GM19035 (cell line): ENCODE data around the gene AP5M1.
"Not testable (repeated sequence)": the region's sequence is repeated elsewhere in the genome, so short reads cannot be mapped to it uniquely, and the experiment has no call there.

Source experiments
- ATAC-seq: cut with Tn5 transposase; IDR thresholded peaks from one replicate; pipeline ENCODE4 v1.9.1; 2021; ENCODE audit not compliant: unreplicated experiment

Gene AP5M1

GRCh38 chr14:57268161-57269069 lies at the start of gene AP5M1, which contains the start of gene EXOC5:
Gene AP5M1, plus strand, starts transcription at chr14:57268971. Its CDS starts 344 bp downstream, at chr14:57269315.
Gene EXOC5, minus strand, starts transcription at chr14:57268905. Its CDS starts 257 bp downstream, at chr14:57268648.
- ATAC-seq: peak; percentile 90

- no peak for ATAC-seq
Measured at GRCh38 chr14:57221931-57222330, 46.8 kb upstream of the AP5M1 start.

- ATAC-seq: no peak
Measured at GRCh38 chr14:57227083-57227482, 41.7 kb upstream of the AP5M1 start.

GRCh38 chr14:57228320-57228719 lies 40.5 kb upstream of the AP5M1 start:
- not testable (repeated sequence) for ATAC-seq

- ATAC-seq: no peak
Measured at GRCh38 chr14:57232006-57232405, 36.8 kb upstream of the AP5M1 start.

GRCh38 chr14:57240115-57240514 lies 28.7 kb upstream of the AP5M1 start:
- ATAC-seq: not testable (repeated sequence)

- no peak for ATAC-seq
Measured at GRCh38 chr14:57243320-57243719, 25.5 kb upstream of the AP5M1 start.

GRCh38 chr14:57244106-57244505 lies 24.7 kb upstream of the AP5M1 start:
- ATAC-seq: no peak

GRCh38 chr14:57245941-57246340 lies 22.8 kb upstream of the AP5M1 start:
- no peak for ATAC-seq

- no peak for ATAC-seq
Measured at GRCh38 chr14:57246933-57247657, 21.7 kb upstream of the AP5M1 start.

- no peak for ATAC-seq
Measured at GRCh38 chr14:57254884-57255283, 13.9 kb upstream of the AP5M1 start.

- not testable (repeated sequence) for ATAC-seq
Measured at GRCh38 chr14:57258221-57258620, 10.6 kb upstream of the AP5M1 start.

GRCh38 chr14:57259672-57260071 lies 9.1 kb upstream of the AP5M1 start:
- ATAC-seq: no peak

- ATAC-seq: no peak
Measured at GRCh38 chr14:57261604-57262003, 7.2 kb upstream of the AP5M1 start.

GRCh38 chr14:57262117-57262516 lies 6.7 kb upstream of the AP5M1 start:
- no peak for ATAC-seq

- ATAC-seq: no peak
Measured at GRCh38 chr14:57266065-57266464, 2.7 kb upstream of the AP5M1 start.

- ATAC-seq: no peak
Measured at GRCh38 chr14:57273236-57273635, 4.5 kb downstream of the AP5M1 start.

- no peak for ATAC-seq
Measured at GRCh38 chr14:57274551-57274950, 5.8 kb downstream of the AP5M1 start.

- no peak for ATAC-seq
Measured at GRCh38 chr14:57275023-57275664, 6.4 kb downstream of the AP5M1 start.

GRCh38 chr14:57277062-57277461 lies 8.3 kb downstream of the AP5M1 start:
- ATAC-seq: no peak

- ATAC-seq: no peak
Measured at GRCh38 chr14:57287745-57288144, 19.0 kb downstream of the AP5M1 start.
